ENCODE data around the gene THBS3.
"Not testable (repeated sequence)": the region's sequence is repeated elsewhere in the genome, so short reads cannot be mapped to it uniquely, and the experiment has no call there.

The THBS3 gene

DNA sequence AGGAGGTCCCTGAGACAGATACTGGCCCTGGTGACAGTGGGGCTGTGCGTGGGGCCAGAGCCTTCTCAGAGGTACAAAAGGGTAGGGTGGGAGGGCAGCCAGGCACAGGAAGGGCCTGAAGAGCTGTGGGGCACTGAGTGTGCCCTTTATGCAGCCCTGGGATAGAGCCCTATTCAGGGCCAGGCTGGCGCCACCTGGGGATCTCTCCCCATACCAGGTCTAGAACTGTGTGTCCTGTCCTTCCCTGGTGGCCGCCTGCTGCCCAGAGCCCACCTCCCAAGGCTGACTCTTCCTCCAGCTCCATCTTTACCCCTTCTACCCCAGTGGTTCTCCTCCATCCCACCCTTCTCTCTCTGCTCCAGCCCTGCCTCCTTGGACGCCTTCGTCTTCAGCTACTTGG lies 25.8 kb upstream of the THBS3 start:
- FAIRE-seq, result not testable (repeated sequence)

GRCh38 chr1:155232001-155232978 lies 24.6 kb upstream of the THBS3 start:
- FAIRE-seq, result not testable (repeated sequence)

- FAIRE-seq, result not testable (repeated sequence)
These were observed 23.6 kb upstream of the THBS3 start for GRCh38 chr1:155231302-155231701.

DNA sequence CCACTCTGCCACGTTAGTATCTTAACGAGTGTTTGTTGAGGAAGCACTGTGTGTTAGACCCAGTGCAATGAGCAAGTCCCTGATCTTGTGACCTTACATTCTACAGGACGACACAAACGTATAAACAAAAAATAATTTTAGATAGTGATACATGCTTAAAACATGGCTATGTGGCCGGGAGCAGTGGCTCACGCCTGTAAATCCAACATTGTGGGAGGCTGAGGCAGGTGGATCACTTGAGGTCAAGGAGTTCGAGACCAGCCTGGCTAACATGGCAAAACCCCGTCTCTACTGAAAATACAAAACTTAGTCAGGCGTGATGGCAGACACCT lies 20.4 kb upstream of the THBS3 start:
- FAIRE-seq, result no peak

- FAIRE-seq, result peak; percentile 94
These were observed 19.8 kb upstream of the THBS3 start for GRCh38 chr1:155227261-155228095.

DNA sequence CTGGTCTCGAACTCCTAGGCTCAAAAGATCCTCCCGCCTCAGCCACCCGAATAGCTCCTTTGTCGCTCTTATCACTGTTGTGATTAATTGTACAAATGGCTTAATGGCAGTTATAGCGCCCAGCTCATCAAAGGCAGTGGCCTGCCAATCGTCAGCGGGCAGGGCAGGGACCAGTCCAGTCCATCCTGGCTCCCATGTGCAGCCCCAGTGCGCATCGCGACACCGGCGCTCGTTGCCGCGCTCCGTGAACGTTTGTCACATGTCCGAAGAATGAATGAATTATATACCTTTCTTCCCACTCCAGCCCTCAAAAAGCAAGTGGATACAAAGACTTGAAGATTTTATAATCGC lies 19.2 kb upstream of the THBS3 start:
- FAIRE-seq, result no peak

DNA sequence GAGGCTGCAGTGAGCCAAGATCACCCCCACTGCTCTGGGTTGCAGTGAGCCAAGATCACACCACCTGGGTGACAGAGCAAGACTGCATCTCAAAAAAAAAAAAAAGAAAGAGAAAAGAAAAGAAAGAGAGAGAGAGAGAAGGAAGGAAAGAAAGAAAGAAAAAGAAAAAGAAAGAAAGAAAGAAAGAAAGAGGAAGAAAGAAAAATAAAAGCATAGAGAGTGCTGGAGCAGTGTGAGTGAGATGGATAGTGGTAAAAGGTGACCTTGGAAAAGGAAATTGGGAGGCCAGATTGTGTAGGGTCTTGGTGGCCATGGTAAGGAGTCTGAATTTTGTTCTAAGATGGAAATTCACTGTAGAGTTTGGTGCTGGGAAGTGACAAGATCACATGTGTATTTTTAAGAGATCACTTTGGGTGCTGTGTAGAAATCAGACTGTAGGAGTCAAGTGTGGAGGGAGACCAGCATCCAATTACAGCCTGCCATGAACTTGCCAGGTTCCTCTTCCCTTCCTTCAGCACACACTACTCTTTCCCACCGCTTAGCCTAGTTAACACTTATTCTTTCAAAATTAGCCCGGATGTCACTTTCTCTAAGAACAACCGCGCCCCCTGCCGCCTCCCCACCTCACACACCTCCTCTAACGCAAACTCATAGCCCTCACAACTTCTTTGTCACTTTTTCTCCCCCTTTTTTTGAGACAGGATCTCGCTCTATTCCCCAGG lies 18.7 kb upstream of the THBS3 start:
- no peak for FAIRE-seq

DNA sequence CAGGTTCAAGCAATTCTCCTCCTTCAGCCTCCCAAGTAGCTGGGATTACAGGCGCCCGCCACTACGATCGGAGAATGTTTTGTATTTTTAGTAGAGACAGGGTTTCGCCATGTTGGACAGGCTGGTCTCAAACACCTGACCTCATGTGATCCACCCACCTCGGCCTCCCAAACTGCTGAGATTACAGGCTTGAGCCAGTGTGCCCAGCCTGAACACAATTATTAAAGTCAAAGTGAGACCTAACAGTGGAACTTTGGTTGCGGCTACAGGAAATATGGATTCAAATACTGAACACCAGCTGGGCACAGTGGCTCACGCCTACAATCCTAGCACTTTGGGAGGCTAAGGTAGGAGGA lies 17.7 kb upstream of the THBS3 start:
- FAIRE-seq, result not testable (repeated sequence)

GRCh38 chr1:155223047-155223446 lies 15.3 kb upstream of the THBS3 start:
- FAIRE-seq, result no peak

GRCh38 chr1:155220211-155220965 lies 12.7 kb upstream of the THBS3 start:
- FAIRE-seq, result not testable (repeated sequence)

GRCh38 chr1:155219592-155220031 lies 11.9 kb upstream of the THBS3 start:
- FAIRE-seq, result no peak

DNA sequence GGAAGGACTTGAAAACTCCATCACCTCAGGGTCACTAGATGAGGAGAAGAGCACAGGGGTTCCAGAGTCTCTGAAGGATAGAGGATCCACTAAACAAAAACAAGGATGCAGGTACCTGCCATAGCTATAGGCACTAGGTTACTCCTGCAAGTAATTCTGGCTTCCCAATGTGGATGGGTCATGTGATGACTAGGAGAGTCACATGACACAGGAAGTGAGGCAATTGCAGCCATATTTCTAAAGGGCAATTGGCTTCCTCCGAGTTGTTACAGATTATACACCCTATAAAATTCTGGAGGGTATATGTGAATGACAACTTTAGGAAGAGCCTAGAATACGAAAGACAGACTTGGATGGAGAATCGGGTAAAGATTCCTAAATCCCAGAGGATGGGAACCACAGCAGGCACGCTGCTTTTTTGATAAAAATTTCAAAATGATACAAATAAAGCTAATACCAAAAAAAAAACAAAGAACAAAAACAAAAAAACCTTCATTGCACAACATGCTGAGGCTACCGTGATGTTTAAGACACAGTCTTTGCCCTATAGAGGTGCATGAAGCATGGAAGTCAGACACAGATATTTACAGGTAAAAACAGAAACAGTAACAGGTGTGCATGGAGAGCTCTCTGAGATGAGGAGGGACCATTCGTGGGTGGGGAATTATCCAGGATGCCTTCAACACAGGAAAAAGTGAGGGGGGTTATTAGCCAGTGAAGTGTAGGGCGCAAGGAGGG lies 11.3 kb upstream of the THBS3 start:
- no peak for FAIRE-seq

GRCh38 chr1:155214702-155215101 lies 7.0 kb upstream of the THBS3 start:
- not testable (repeated sequence) for FAIRE-seq

DNA sequence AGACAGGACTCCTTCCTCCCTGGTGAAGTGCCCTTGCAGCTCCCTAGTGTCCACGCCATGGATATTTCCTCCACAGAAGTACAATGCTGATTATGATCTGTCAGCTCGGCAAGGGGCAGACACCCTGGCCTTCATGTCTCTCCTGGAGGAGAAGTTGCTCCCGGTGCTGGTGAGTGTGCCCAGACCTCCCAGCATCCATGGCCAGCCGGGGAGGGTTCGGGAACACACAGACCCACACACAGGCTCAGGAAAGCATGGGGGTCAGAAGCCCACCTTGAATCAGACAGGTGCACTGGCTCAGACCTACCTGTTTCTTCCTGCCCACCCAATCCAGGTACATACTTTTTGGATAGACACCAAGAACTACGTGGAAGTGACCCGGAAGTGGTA lies 4.3 kb upstream of the THBS3 start:
- not testable (repeated sequence) for FAIRE-seq

DNA sequence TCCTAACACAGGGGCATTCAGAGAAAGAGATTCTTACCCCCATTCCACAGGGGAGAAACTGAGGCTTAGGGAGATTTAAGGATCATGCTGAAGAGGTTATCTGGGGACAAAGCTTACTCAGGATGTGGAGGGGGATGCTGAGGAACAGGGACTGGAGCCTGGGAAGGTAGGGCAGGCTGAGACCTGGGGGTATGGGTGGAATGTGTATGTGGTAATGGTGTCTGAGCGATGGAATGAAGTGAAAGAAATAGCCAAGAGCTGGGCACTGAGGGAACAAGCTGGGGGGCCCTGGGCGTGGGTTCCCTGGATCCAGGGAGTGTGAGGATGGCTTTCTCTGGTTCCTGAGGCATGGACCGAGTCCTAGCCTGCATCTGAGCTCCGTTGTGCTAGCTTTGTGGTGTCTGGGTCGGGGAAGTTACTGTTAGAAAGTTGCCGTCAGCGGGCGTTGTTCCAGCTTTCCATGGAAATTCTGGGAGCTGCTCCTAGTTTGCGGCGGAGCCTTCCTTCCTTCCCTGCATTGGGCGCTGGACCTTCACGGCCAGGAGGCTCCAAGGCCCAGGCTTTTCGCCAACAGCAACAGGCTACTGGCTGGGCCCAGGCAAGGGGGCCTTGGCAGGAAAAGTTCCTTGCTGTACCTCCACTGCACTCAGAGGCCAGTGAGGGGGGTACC lies 3.8 kb upstream of the THBS3 start:
- FAIRE-seq, result not testable (repeated sequence)

- no peak for FAIRE-seq
These were observed 2.8 kb upstream of the THBS3 start for GRCh38 chr1:155210314-155211104.

GRCh38 chr1:155209312-155209721 lies 1.6 kb upstream of the THBS3 start:
- no peak for FAIRE-seq

DNA sequence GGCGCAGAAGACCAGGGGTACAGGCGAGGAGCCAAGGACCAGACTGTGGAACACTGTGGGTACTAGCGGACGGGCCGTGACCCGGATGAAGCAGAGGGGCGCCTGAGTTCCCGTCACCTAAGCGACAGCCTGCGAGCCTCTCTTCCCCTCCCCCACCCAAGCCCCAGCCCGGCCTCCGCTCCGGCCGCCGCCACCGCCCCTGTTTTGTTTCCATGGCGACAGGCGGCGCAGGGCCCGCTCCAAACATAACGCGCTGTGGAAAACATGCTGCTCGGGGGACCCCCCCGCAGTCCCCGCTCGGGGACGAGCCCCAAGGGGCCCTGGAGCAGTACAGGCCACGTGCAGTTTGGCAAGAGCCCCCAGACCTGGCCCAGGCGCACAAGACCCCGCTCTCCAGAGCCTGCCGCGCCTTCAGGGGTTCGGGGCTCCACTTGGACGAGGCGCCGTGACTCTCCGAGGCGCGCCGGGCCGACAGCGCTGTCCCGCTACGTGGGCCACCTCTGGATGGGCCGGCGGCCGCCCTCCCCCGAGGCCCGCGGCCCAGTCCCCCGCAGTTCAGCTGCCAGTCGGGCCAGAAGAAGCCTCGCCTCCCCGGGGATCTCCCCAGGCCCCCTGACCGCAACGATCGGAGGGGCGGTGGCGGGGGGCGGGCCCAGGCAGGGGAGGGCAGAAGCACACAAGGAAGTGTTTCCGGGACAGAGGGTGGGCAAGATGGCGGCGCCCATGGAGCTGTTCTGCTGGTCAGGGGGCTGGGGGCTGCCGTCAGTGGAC lies 1.0 kb upstream of the THBS3 start, which contains the start of gene MTX1:
Gene MTX1, plus strand, starts transcription at position 155 of the 771 bp plus-strand sequence. Its CDS starts 110 bp downstream, at position 265.
- no peak for FAIRE-seq

All from A204.1 (cell line).